Pancreas (tissue), 10 donors: ENCODE measurements around the gene MACROD1. TPM values are rescaled to one million over a fixed set of nuclear protein-coding genes. Genes with fewer than 3 reads are reported as not detected.

Experiments
- ATAC-seq, 4 donors: fragments of 200-7000 bp; cut with Tn5 transposase; one replicate each; pipeline versions ENCODE4 v1.8.0 to v1.9.1; 2020; ENCODE audit warnings: mild to moderate bottlenecking in 4 of 4, moderate library complexity in 4 of 4
- DNase-seq, 6 donors: peaks; one replicate each; pipeline ENCODE4 v3.0.0-alpha.2; 2020
- FAIRE-seq: peaks from 2 replicates; lab custom pipeline; 2012; peaks lifted over from hg19 to GRCh38; lab: Jason Lieb, UNC
- H3K27ac ChIP-seq, 4 donors: fragments of 200-600 bp; sonication (generic); 1 replicate in 3 of 4; 2 replicates in 1 of 4; pipeline versions ENCODE4 v1.5.0 to v1.8.0; 2020
- H3K27me3 ChIP-seq, 4 donors: fragments of 200-600 bp; one replicate each; pipeline ENCODE4 v1.8.0; 2021
- H3K36me3 ChIP-seq, 3 donors: fragments of 200-600 bp; sonication (generic) in 1 of 3; one replicate each; pipeline versions ENCODE4 v1.5.0 to v1.8.0; 2020 to 2021
- H3K4me1 ChIP-seq, 3 donors: fragments of 200-600 bp; one replicate each; pipeline ENCODE4 v1.8.0; 2021
- H3K4me3 ChIP-seq, 4 donors: fragments of 200-600 bp; sonication (generic) in 2 of 4; one replicate each; pipeline versions ENCODE4 v1.5.0 to v1.8.0; 2020 to 2021
- H3K9me3 ChIP-seq, 4 donors: fragments of 200-600 bp; one replicate each; pipeline ENCODE4 v1.8.0; 2021
- CTCF ChIP-seq, 4 donors: fragments of 200-600 bp; sonication (generic) in 3 of 4; IDR thresholded peaks; one replicate each; pipeline versions ENCODE4 v1.5.0 to v1.8.0; 2021; ENCODE audit warnings: antibody characterized with exemption in 4 of 4
- WGBS, 2 donors: extraction: QIAGEN DNeasy Blood & Tissue Kit; methylation state at CpG; one replicate each; pipeline ENCODE4 v1.1.7; 2013; 5-methylcytosine and 5-hydroxymethylcytosine counted together
- intact Hi-C, 3 donors: fragments of 100-400 bp; cut with DNase I; formaldehyde crosslinking; loops; one replicate each; pipeline versions ENCODE4 v1.11.1 to v1.14.2; 2022
- polyA plus RNA-seq, 2 donors: library from polyadenylated mRNA; stranded (reverse); fragments of 200-250 nt; gene quantifications; one replicate each; pipeline ENCODE4 v1.2.3, GENCODE V29; 2013
- total RNA-seq, 6 donors: library from RNA; stranded (reverse); fragmentation: NEBNext Ultra II Directional in 4 of 6; extraction: Animal tissue kit (Norgen Biotek cat#: 25700) in 4 of 6; gene quantifications; one replicate each; pipeline versions ENCODE4 v1.2.1 to v1.2.4, GENCODE V29; 2021 to 2023
- donor health status: healthy with polysubstance abuse.
- donor health status: DM: no; HTN: no; CAD: no; lungs with moderate emphysema.
- donor health status: DM: no; HTN: no; CAD: no.
- donor health status: control.
- donor health status: control.
- donor health status: Bipolar disorder and iron deficiency.
- donor health status: DM: yes; HTN: yes; CAD: no.
- donor health status: DM: no; HTN: no; CAD: no.
- donor health status: DM: no; HTN: no; CAD: no.
- donor health status: DM: yes; HTN: yes; CAD: no.

MACROD1 gene
- total and polyA plus RNA-seq, 8 donors, result 26.0 to 126 (median 34.8) TPM

- TF ChIP-seq CTCF (IDR thresholded peaks at IDR 0.05), result no peak
- 78 to 84% methylated on average over 13 of the region's 13 CpGs for WGBS, 2 donors
- ATAC-seq (no peak), FAIRE-seq (no peak), DNase-seq (no peak)
- Histone ChIP-seq H3K4me3 (no peak overlapping the region), H3K4me1 (no peaks in the 10 kb centered on the region), H3K27me3 (no peaks in the 10 kb centered on the region), H3K27ac (no peak overlapping the region), H3K36me3 (no peaks in the 10 kb centered on the region), H3K9me3 (no peaks in the 10 kb centered on the region)
- intact Hi-C loops, result no loop called here
Measured at GRCh38 chr11:64073542-64073941, 92.4 kb downstream of the MACROD1 start.

- FAIRE-seq (no peak), ATAC-seq (no peak), DNase-seq (no peak)
- Histone ChIP-seq H3K36me3 (no peaks in the 10 kb centered on the region), H3K4me1 (no peaks in the 10 kb centered on the region), H3K9me3 (no peaks in the 10 kb centered on the region), H3K4me3 (no peak overlapping the region), H3K27ac (no peak overlapping the region), H3K27me3 (no peaks in the 10 kb centered on the region)
- no peak for TF ChIP-seq CTCF (IDR thresholded peaks at IDR 0.05)
- WGBS, 2 donors, result 85 to 87% methylated on average over 9 of the region's 9 CpGs
- intact Hi-C loops, result no loop called here
Measured at GRCh38 chr11:64072871-64073270, 93.0 kb downstream of the MACROD1 start.

- intact Hi-C loops, result no loop called here
- TF ChIP-seq CTCF (IDR thresholded peaks at IDR 0.05), result no peak
- no peak for FAIRE-seq
- Histone ChIP-seq H3K36me3 (no peaks in the 10 kb centered on the region), H3K27me3 (no peaks in the 10 kb centered on the region), H3K27ac (no peak overlapping the region), H3K4me1 (no peaks in the 10 kb centered on the region), H3K9me3 (no peaks in the 10 kb centered on the region), H3K4me3 (no peak overlapping the region)
- WGBS, 2 donors, result 67 to 72% methylated on average over 8 of the region's 8 CpGs
- no peak for DNase-seq
- no peak for ATAC-seq
Measured at GRCh38 chr11:64072403-64072802, 93.5 kb downstream of the MACROD1 start.

GRCh38 chr11:64071849-64072248 is 94.1 kb downstream of the MACROD1 start:
- FAIRE-seq, result no peak
- 64 to 76% methylated on average over 20 of the region's 20 CpGs for WGBS, 2 donors
- H3K4me1 ChIP-seq, result no peaks in the 10 kb centered on the region

More at GRCh38 chr11:64071849-64072248, 94.1 kb downstream of the MACROD1 start:
- DNase-seq (no peak), ATAC-seq (peak in 3 of 4 donors; percentile 27 to 59 (median 33))
- Histone ChIP-seq H3K9me3 (no peaks in the 10 kb centered on the region), H3K27ac (no peak overlapping the region), H3K36me3 (no peaks in the 10 kb centered on the region), H3K27me3 (no peaks in the 10 kb centered on the region), H3K4me3 (no peak overlapping the region)
- TF ChIP-seq CTCF (IDR thresholded peaks at IDR 0.05), result no peak
- intact Hi-C loops, result no loop called here
